ENCODE data around the gene TNFRSF18.
A peak's percentile ranks its signal among the peaks of the same experiment; 100 is the strongest.

The TNFRSF18 gene

GRCh38 chr1:1210726-1211540, 4.5 kb upstream of the TNFRSF18 start:
- no peak overlapping the region for H3K4me3 ChIP-seq (ENCODE audit: control insufficient read depth, low read depth, low read length)
- DNase-seq (ENCODE audit: low read depth): no peak
- TF ChIP-seq CTCF (conservative IDR thresholded peaks at IDR 0.05; ENCODE audit: control insufficient read depth, insufficient read depth, low read depth, low read length): no peak

GRCh38 chr1:1208713-1209433, 2.5 kb upstream of the TNFRSF18 start:
- H3K4me3 ChIP-seq (ENCODE audit: control insufficient read depth, low read depth, low read length): no peak overlapping the region
- DNase-seq (ENCODE audit: low read depth): peak; percentile 66
- TF ChIP-seq CTCF (conservative IDR thresholded peaks at IDR 0.05; ENCODE audit: control insufficient read depth, insufficient read depth, low read depth, low read length): no peak

- TF ChIP-seq CTCF (conservative IDR thresholded peaks at IDR 0.05; ENCODE audit: control insufficient read depth, insufficient read depth, low read depth, low read length): no peak
Observed at GRCh38 chr1:1207571-1207892, 1.1 kb upstream of the TNFRSF18 start.

GRCh38 chr1:1206966-1207531, 657 bp upstream of the TNFRSF18 start:
- no peak for TF ChIP-seq CTCF (conservative IDR thresholded peaks at IDR 0.05; ENCODE audit: control insufficient read depth, insufficient read depth, low read depth, low read length)
- H3K4me3 ChIP-seq (ENCODE audit: control insufficient read depth, low read depth, low read length): no peak overlapping the region
- DNase-seq (ENCODE audit: low read depth): no peak

More at GRCh38 chr1:1207571-1207892, 1.1 kb upstream of the TNFRSF18 start:
- DNase-seq (ENCODE audit: low read depth): no peak
- no peak overlapping the region for H3K4me3 ChIP-seq (ENCODE audit: control insufficient read depth, low read depth, low read length)

GRCh38 chr1:1205769-1206375, 520 bp downstream of the TNFRSF18 start:
- TF ChIP-seq CTCF (conservative IDR thresholded peaks at IDR 0.05; ENCODE audit: control insufficient read depth, insufficient read depth, low read depth, low read length): no peak
- DNase-seq (ENCODE audit: low read depth): no peak
- H3K4me3 ChIP-seq (ENCODE audit: control insufficient read depth, low read depth, low read length): no peak overlapping the region

- H3K4me3 ChIP-seq (ENCODE audit: control insufficient read depth, low read depth, low read length): no peak overlapping the region
- no peak for TF ChIP-seq CTCF (conservative IDR thresholded peaks at IDR 0.05; ENCODE audit: control insufficient read depth, insufficient read depth, low read depth, low read length)
- no peak for DNase-seq (ENCODE audit: low read depth)
Observed at GRCh38 chr1:1204998-1205768, 1.2 kb downstream of the TNFRSF18 start.
